ENCODE data around the gene TMEM69.
"Not testable (repeated sequence)": the region's sequence is repeated elsewhere in the genome, so short reads cannot be mapped to it uniquely, and the experiment has no call there.

The TMEM69 gene, protein sequence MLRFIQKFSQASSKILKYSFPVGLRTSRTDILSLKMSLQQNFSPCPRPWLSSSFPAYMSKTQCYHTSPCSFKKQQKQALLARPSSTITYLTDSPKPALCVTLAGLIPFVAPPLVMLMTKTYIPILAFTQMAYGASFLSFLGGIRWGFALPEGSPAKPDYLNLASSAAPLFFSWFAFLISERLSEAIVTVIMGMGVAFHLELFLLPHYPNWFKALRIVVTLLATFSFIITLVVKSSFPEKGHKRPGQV

GRCh38 chr1:45687754-45688740 is at the start of gene TMEM69:
Gene TMEM69, plus strand, starts transcription at chr1:45688181. Its CDS starts 2,888 bp downstream, at chr1:45691069.
- peak; percentile 69 for DNase-seq

DNA sequence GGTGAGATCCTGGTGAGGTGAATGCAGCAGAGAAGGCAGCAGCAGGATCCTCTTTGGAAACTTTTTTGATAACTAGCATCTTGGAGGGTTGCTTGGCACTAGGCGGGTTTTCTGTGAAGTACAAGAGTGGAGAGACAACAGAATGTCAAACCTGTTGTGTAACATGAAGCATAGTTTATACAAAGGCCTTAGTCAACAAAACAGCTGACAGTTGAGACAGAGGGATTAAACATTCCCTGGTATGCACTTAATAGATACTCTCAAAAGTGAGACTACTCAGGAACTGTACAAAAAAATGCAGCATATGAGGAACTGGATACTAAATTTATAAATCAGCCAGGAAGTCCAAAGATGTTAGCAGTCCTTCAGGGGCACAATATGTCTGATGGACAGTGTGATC is 47.7 kb upstream of the TMEM69 start:
- DNase-seq: no peak

- DNase-seq: no peak
Measured at GRCh38 chr1:45643321-45643720, 44.7 kb upstream of the TMEM69 start.

DNA sequence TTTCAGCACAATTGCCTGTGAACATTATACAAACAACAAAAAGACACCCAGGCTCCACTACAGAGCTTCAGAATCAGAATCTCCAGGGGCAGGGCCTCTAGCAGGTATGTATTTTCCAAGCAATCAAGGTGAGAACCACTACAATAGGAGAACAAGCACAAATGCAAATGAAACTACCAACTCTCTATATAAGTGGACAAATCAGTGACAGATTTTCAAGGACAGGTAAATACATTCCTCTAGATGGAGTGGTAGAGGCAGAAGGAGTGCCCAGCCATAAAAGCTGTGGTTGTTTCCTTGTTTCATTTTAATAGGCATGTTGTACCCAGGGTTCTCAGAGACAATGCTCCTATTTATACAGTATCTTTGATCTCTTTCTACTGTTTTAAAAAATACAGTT is 44.0 kb upstream of the TMEM69 start:
- DNase-seq: no peak

DNA sequence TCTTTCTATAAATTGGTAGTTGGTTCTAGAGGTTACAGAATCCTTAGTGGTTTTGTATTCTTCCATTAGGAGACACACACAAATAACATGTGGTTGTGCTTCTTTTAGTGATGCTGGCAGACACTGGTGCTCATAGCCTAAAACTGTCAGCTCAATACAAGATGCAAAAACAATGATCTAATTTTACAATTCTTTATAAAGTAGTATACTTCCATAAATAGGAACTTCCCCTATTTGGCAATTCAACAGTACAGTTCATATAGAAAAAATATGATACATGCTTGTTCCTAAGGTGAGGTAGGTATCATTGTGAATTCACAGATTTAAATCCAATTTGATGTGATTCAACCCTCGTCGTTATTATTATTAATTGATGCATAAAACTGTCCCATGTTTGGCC is 43.3 kb upstream of the TMEM69 start:
- no peak for DNase-seq

- DNase-seq: no peak
Measured at GRCh38 chr1:45647248-45648021, 40.5 kb upstream of the TMEM69 start.

DNA sequence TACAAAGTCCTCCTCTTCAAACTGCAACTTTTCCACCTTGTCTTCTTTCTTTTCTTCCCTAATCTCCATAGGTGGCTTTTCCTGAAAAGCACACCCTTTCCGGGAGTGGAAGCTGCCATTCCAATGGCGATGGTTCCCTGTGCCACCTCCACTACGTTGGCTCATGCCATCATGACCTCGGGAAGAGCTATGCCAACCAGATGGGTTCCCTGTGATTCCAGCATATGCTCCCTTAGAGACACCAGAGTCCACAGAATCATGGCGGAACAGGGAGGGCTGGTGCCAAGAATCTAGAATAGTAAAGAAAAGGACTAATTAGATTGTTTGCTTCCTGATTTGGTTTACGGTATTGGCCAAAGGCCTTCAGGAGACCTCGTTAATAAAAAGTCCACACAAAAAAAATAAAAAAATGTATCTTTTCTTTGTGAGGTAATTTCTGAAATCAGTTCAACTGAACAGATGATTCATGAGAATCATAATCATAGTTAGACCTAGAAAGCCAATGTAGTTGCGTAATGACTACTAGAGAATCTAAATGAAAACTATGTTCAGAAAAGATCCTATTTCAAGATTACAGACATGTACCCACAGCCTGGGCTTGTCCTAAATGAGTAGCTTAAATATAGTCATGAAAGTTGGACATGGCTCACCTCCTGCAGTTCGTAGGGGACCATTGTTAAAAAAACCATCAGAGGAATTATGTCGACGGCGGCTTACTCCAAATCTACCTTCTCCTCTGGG is 33.3 kb upstream of the TMEM69 start:
- DNase-seq: no peak

GRCh38 chr1:45656573-45657226 is 31.3 kb upstream of the TMEM69 start:
- DNase-seq: no peak

- no peak for DNase-seq
Measured at GRCh38 chr1:45658171-45658570, 29.8 kb upstream of the TMEM69 start.

DNA sequence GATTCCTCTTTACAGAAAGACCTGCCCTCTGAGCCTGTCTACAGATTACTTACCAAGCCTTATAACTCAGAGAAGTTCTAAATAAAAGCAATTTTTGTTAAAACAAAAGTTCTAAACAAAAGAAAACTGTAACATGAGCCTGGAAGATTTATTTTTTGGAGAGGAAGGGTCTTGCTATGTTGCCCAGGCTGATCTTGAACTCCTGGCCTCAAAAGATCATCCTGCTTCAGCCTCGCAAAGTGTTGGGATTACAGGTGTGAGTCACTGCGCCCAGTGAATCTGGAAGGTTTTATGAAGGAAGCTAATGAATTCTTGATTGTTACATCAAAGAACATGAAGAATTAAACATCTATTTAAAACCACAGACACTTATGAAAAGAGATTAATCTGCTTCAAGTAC is 28.8 kb upstream of the TMEM69 start:
- DNase-seq: no peak

GRCh38 chr1:45660336-45660735 is 27.6 kb upstream of the TMEM69 start:
- DNase-seq: no peak

- no peak for DNase-seq
Measured at GRCh38 chr1:45666836-45667235, 21.1 kb upstream of the TMEM69 start.

DNA sequence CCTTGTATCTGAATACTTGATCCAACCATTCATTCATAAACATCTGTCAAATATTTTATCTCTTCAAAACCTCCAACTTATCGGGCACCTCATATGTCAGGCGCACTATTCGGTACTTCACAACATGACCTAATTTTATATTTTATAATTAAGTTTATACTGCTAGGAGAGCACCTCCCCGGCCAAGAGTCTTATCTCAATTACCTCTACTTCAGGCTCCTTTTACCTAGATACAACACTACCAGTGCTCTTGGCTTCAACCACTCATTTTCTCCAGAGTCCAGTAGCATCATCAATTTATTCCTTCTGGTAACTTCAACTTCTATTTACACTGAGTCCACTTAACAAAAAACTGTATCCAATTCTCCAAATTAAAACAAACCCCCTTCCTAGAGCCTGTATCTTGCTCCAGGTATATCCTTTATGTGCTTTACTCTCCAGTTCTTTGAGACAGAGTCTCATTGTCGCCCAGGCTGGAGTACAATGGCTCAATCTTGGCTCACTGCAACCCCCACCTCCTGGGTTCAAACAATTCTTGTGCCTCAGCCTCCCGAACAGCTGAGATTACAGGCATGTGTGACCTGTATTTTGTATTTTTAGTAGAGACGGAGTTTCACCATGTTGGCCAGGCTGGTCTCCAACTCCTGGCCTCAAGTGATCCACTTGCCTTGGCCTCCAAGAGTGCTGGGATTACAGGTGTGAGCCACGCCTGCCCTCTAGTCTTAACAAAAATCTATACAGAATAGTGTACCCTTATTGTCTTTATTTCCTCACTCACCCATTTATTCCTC is 20.5 kb upstream of the TMEM69 start:
- DNase-seq: no peak

DNA sequence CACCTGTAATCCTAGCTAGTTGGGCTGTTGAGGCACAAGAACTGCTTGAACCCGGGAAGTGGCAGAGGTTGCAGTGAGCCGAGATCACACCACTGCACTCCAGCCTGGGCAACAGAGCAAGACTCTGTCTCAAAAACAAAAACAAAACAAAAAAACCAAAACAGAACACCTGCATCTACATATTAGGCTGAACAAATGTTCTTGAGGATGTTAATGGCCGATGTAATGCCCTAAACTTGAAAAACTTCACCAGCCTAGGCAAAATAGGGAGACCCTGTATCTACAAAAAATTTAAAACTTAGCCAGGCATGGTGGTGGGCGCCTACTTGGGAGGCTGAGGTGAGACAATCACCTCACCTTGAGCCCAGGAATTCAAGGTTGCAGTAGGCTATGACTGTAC is 19.5 kb upstream of the TMEM69 start:
- no peak for DNase-seq

- no peak for DNase-seq
Measured at GRCh38 chr1:45669379-45669778, 18.6 kb upstream of the TMEM69 start.

DNA sequence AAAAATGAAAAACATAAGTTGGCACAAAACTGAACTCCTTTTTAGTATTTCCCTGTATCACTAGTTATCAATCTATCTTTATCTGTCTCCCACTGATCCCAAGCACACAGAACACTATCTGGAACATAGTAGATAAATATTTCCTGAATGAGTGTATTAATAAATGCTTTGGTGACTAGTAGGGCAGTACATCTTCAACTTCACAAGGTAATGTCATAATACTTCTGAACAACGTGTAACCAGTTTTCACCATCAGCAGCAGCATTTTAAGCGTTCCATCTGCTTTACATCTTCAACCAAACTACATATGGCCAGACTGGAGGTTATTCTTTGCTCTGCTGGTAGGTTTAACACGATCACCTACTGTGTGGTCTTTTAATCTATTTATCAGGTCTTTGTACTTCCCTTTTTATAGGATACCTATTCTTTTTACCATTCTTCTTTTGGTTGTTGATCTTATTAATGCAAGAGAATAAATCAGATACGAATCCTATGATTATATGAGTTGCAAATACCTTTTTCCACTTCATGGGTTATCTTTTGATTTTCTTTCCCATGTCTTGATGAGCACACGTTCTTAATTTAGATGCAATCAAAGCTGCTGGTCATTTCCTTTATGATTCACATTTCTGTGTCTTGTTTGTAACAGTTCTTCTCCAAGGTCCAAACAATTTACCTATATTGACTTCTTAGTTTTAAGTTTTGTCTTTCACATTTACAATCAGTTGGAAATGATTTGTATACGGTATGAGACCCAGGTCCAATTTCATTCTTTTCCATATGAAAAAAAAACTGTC is 17.9 kb upstream of the TMEM69 start:
- DNase-seq: no peak

DNA sequence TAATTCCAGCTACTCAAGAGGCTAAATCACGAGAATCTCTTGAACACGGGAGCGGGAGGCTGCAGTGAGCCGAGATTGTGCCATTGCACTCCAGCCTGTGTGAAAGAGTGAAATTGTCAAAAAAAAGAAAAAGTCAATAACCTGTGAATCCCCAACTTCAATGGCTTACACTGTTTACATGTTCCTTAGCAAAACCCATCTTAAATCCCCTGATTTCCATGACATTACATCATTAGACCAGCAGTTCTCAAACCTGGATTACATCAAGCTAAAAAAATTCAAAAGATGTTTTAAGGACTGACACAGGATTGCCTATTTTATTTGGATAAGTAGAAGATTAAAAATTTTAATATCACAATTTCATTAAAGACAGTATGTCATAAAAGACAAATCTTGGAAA is 14.0 kb upstream of the TMEM69 start:
- no peak for DNase-seq

DNA sequence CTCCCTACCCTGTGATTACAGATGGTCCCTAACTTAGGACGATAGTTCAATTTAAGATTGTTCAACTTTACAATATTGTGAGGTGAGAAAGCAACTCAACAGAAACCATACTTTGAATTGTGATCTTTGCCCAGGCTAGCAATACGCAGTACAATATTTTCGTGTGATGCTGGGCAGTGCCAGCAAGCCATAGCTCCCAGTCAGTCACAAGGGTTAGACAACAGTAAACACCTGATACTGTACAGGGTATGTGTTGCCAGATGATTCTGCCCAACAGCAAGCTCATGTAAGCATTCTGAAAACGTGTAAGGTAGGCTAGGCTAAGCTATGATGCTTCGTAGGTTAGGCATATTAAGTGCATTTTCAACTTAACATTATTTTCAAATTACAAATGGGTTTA is 13.5 kb upstream of the TMEM69 start:
- DNase-seq: no peak

- not testable (repeated sequence) for DNase-seq
Measured at GRCh38 chr1:45676553-45676952, 11.4 kb upstream of the TMEM69 start.

GRCh38 chr1:45677751-45678245 is 10.2 kb upstream of the TMEM69 start:
- no peak for DNase-seq

All from GF-D8 (cell line).